ENCODE results near the gene TRDN.

- TF ChIP-seq CTCF (IDR thresholded peaks at IDR 0.05) (no peak), POLR2AphosphoS5 (IDR thresholded peaks at IDR 0.05) (no peak)
Observed at GRCh38 chr6:123321020-123321419, 315.7 kb downstream of the TRDN start.

Data from breast epithelium (tissue), 3 donors.